Nephron (organoid): ENCODE results near the gene LRP11.
"Not testable (repeated sequence)": the region's sequence is repeated elsewhere in the genome, so short reads cannot be mapped to it uniquely, and the experiment has no call there.

ENCODE experiments used
- H3K27ac Mint-ChIP-seq, 3 experiments: 2 replicates each; pipeline ENCODE4 v1.8.0; 2020; ENCODE audit warnings: mixed read lengths in 3 of 3, mild to moderate bottlenecking in 2 of 3, moderate library complexity in 1 of 3
- H3K27me3 Mint-ChIP-seq: 2 replicates; pipeline ENCODE4 v1.8.0; 2021; ENCODE audit warnings: low read depth, mild to moderate bottlenecking, moderate library complexity, mixed read lengths
- H3K36me3 Mint-ChIP-seq: 2 replicates; pipeline ENCODE4 v1.8.0; 2020; ENCODE audit warnings: low read depth, mixed read lengths
- H3K4me1 Mint-ChIP-seq: 2 replicates; pipeline ENCODE4 v1.8.0; 2020; ENCODE audit warnings: mixed read lengths
- H3K4me3 Mint-ChIP-seq, 3 experiments: 2 replicates each; pipeline ENCODE4 v1.8.0; 2020; ENCODE audit warnings: mild to moderate bottlenecking in 3 of 3, mixed read lengths in 3 of 3, moderate library complexity in 2 of 3
- H3K9me3 Mint-ChIP-seq: 2 replicates; pipeline ENCODE4 v1.8.0; 2020; ENCODE audit warnings: mixed read lengths
- TF ChIP-seq, protein P1 (sequence below), 3 experiments: fragments of 200-600 bp; sonication (generic); IDR thresholded peaks; one replicate each; pipeline ENCODE4 v1.5.0; 2021; ENCODE audit warnings: antibody characterized with exemption in 3 of 3; ENCODE audit not compliant: unreplicated experiment in 3 of 3

The LRP11 gene

DNA sequence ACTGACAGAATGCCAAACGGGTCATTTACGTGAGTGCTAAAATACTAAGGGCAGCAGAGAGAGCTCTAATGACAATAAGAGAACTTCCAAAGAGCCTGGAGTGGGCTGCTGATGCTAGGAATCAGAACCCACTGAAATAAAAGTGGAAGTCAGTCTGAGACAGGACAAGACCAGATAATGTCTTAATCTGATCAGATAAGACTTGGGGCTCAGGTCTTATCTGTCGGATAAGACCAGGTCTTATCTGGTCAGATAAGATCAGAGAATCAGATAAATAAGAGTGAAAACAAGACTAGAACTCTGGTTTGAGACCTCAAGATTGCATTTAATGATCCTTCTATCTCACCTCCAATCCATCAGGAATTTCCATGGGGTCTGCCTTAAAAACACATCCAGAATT lies 18.6 kb downstream of the LRP11 start:
- Mint-ChIP-seq H3K4me3 (no peak overlapping the region), H3K36me3 (peaks cover 20% of the 10 kb centered on the region), H3K27ac (no peak overlapping the region), H3K4me1 (peaks cover 30% of the 10 kb centered on the region), H3K27me3 (no peaks in the 10 kb centered on the region), H3K9me3 (no peaks in the 10 kb centered on the region)
- TF ChIP-seq, protein P1, sequence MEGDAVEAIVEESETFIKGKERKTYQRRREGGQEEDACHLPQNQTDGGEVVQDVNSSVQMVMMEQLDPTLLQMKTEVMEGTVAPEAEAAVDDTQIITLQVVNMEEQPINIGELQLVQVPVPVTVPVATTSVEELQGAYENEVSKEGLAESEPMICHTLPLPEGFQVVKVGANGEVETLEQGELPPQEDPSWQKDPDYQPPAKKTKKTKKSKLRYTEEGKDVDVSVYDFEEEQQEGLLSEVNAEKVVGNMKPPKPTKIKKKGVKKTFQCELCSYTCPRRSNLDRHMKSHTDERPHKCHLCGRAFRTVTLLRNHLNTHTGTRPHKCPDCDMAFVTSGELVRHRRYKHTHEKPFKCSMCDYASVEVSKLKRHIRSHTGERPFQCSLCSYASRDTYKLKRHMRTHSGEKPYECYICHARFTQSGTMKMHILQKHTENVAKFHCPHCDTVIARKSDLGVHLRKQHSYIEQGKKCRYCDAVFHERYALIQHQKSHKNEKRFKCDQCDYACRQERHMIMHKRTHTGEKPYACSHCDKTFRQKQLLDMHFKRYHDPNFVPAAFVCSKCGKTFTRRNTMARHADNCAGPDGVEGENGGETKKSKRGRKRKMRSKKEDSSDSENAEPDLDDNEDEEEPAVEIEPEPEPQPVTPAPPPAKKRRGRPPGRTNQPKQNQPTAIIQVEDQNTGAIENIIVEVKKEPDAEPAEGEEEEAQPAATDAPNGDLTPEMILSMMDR (IDR thresholded peaks at IDR 0.05; ENCODE audit: unreplicated experiment in 3 of 3), result no peak

DNA sequence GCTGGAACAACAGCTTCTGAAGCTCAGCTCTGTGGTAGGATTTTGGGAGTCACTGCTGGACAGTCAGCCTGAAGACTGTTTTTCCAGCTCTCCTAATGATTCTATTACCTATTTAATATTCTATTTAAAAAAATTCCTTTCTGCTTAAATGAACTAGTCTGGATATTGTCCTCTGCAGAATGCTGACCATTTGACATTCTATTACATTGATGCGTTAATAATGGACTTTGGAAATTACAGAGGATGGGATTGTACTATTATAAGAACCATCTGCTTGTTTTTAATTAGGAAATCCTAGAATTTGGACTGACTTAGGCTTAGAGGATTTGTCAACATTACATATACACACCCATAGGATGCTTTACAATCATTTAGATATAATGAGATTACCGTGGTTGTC lies 19.7 kb downstream of the LRP11 start:
- Mint-ChIP-seq H3K27me3 (peaks cover 5% of the 10 kb centered on the region), H3K27ac (no peak overlapping the region), H3K36me3 (peaks cover 16% of the 10 kb centered on the region), H3K9me3 (no peaks in the 10 kb centered on the region), H3K4me1 (peaks cover 30% of the 10 kb centered on the region), H3K4me3 (no peak overlapping the region)
- TF ChIP-seq, protein P1 (IDR thresholded peaks at IDR 0.05; ENCODE audit: unreplicated experiment in 3 of 3), result no peak

DNA sequence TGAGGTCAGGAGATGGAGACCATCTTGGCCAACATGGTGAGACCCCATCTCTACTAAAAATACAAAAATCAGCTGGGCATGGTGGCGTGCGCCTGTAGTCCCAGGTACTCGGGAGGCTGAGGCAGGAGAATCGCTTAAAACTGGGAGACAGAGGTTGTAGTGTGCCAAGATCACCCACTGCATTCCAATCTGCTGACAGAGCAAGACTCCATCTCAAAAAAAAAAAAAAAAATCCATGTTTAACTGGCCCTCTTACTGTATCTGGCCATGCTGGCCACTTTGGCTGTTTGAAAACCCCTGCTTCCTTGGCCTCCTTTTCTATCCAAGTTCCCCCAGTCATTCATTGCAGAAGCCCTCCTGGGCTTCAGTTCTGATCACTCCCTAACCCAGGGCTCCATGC lies 20.1 kb downstream of the LRP11 start:
- not testable (repeated sequence) for H3K27ac Mint-ChIP-seq
- H3K36me3 Mint-ChIP-seq, result peaks cover 16% of the 10 kb centered on the region

DNA sequence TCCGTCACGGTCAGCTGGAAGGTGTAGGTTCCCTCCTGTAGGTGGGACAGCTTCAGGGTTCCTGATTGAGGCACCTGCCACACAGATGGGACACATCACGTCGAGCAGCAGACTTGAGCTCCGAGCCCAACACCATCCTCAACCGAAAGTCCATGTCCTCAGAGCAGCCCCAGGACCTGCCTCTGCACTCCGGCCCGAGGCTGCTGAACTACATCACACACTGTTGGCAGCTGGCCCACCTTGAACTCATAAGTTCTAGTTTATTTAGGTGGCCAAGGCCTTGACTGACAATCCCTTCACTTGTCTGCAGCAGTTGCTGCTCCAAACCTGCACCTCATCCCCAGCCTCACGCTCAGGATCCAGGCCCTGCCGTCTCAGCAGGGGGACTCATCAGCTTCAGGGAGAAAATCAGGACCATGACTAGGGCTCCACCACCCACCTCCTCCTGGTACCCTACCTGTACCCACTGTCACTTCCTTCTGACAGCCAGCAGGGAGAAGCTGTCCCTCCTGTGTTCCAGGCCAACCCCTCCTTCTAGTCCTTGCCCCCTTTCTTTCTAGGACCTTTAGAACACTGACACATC lies 21.0 kb downstream of the LRP11 start:
- Mint-ChIP-seq H3K4me1 (peaks cover 30% of the 10 kb centered on the region), H3K36me3 (peaks cover 16% of the 10 kb centered on the region), H3K27ac (no peak overlapping the region), H3K27me3 (peaks cover 5% of the 10 kb centered on the region), H3K4me3 (no peak overlapping the region), H3K9me3 (no peaks in the 10 kb centered on the region)
- TF ChIP-seq, protein P1 (IDR thresholded peaks at IDR 0.05; ENCODE audit: unreplicated experiment in 3 of 3), result no peak

More for the DNA sequence above, 20.1 kb downstream of the LRP11 start:
- not testable (repeated sequence) for H3K27me3 Mint-ChIP-seq, H3K4me3 Mint-ChIP-seq, H3K9me3 Mint-ChIP-seq
- peaks cover 30% of the 10 kb centered on the region for H3K4me1 Mint-ChIP-seq

DNA sequence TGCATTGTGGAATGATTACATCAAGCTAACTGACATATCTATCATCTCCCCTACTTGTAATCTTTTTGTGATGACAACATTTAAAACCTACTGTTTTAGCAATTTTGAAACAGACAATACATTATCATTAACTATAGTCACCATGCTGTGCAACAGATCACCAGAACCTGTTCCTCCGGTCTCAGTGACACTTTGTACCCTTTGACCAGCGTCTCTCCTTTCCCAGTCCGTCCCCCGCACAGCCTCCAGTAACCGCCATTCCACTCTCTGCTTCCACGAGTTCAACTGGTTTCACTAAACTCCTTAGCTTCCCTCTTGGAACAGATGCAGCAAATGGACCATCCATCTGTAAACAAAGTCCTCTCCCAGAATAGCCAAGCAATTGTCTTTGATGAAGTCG lies 21.8 kb downstream of the LRP11 start:
- H3K4me3 Mint-ChIP-seq, result no peak overlapping the region
- TF ChIP-seq, protein P1 (IDR thresholded peaks at IDR 0.05; ENCODE audit: unreplicated experiment in 3 of 3), result no peak
- H3K4me1 Mint-ChIP-seq, result peaks cover 25% of the 10 kb centered on the region
- peaks cover 5% of the 10 kb centered on the region for H3K27me3 Mint-ChIP-seq
- H3K9me3 Mint-ChIP-seq, result no peaks in the 10 kb centered on the region
- no peak overlapping the region for H3K27ac Mint-ChIP-seq
- H3K36me3 Mint-ChIP-seq, result peaks cover 17% of the 10 kb centered on the region

DNA sequence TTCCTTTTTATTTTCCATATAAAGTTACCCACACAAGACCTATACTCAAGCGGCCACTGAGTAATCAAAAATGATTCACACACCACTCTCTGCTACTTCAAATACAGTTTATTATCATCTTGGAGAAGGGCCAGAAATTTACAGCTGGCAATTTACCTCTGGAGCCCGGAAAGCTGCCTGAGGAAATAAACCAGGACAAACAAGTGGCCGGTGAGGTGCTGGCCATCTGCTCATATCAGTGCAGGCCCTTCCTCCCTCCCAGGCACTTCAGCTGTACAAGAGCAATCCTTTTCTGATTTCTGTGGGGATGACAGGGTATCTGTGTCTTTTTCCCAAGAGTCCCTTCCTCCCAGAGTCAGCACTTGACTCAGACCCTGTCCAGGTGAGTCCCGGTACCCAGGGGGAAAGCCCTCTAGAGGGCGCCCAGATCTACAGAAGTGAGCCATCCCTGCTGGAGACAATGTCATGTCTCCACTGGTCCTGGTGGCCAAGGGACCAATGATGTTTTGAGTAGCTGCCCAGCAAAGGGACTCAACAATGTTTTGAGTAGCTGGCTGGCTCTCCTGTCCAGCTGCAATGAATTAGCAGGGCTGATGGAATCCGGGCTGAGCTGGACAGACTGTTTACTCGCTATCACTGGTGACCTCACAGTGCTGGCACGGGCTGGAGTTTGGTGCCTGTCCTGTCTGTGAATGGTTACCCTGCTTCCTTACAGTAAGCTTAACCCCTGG lies 23.6 kb downstream of the LRP11 start:
- Mint-ChIP-seq H3K9me3 (no peaks in the 10 kb centered on the region), H3K27me3 (peaks cover 5% of the 10 kb centered on the region), H3K36me3 (peaks cover 19% of the 10 kb centered on the region), H3K4me3 (no peak overlapping the region), H3K27ac (no peak overlapping the region), H3K4me1 (peaks cover 12% of the 10 kb centered on the region)
- TF ChIP-seq, protein P1 (IDR thresholded peaks at IDR 0.05; ENCODE audit: unreplicated experiment in 3 of 3), result peak in 1 of 3 experiments; percentile 31
